Measurements from ENCODE around the gene TMOD3. TPM values are rescaled to one million over a fixed set of nuclear protein-coding genes. Genes with fewer than 3 reads are reported as not detected.

Gene TMOD3
- total RNA-seq, 2 donors from 2014 or later: 53.9 to 56.3 TPM

GRCh38 chr15:51846066-51846462, 16.6 kb downstream of the TMOD3 start:
- Mint-ChIP-seq H3K9me3 (no peaks in the 10 kb centered on the region), H3K27ac (no peak overlapping the region), H3K36me3 (peaks cover 0 to 14% of the 10 kb centered on the region in 2 donors)
- DNase-seq (ENCODE audit: low spot score in 2 of 2) (no peak), ATAC-seq (peak in 1 of 2 donors; percentile 6)

DNA sequence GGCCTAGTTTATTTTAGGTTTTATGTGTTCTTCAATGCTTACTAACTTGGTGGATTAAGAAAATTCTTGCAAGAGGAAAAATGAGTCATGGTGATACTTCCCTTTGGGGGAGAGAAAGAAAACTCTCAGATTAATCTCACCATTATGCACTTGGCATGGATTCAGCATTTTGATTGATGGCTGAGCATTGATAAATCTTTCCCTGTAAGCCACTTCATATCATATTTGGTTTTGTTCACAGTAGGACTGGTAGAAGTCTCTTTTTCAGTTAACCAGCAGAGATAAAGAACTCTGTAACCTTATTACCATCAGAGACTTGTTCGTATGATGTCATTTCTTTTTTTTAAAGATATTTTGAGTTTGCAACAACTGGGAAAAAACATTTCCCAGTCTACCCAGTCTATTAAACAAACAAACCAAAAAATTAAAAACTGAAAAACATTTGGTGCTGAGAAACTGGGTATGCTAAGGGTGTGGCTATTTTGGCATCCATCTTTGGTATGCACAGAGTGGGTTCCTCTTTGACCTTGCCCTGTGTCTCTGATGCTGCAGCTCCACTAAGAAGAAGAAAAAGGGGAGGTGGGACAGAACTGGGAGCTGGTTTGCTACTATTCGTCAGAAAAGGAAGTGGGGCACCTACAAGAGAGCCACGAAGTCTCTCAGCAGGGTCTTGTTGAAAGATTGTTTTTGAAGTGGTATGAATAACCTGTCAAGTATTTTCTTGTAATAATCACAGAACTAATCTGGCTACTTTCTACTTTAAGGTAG, 17.2 kb downstream of the TMOD3 start:
- peak; percentile 43 to 66 for ATAC-seq
- H3K9me3 Mint-ChIP-seq: no peaks in the 10 kb centered on the region

DNA sequence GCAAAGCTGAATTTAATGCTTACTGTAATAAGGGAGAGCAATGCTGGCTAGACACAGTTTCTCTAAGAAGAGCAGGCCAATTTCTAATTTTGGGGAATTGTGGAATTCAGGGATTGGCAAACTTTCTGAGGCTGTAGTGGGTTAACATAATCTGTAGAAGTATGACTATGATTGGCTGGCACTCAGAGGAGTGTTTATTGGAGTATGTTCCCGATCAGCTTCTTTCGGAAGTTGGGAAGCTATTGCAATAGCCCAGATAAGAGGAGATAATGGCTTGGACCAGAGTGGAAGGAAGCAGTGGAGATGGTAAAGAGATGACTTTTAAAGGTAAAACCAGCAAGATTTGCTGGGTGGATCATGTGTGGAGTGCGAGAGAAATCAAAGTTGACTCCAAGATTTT, 19.4 kb downstream of the TMOD3 start:
- ATAC-seq (no peak), DNase-seq (ENCODE audit: low spot score in 2 of 2) (no peak)
- H3K36me3 Mint-ChIP-seq: peaks cover 0 to 14% of the 10 kb centered on the region in 2 donors
- no peaks in the 10 kb centered on the region for H3K9me3 Mint-ChIP-seq
- H3K27ac Mint-ChIP-seq: no peak overlapping the region

More for the DNA sequence above, 17.2 kb downstream of the TMOD3 start:
- DNase-seq (ENCODE audit: low spot score in 2 of 2): no peak
- peaks cover 0 to 14% of the 10 kb centered on the region in 2 donors for H3K36me3 Mint-ChIP-seq
- peak overlapping the region in 1 of 2 donors; percentile 46 for H3K27ac Mint-ChIP-seq

DNA sequence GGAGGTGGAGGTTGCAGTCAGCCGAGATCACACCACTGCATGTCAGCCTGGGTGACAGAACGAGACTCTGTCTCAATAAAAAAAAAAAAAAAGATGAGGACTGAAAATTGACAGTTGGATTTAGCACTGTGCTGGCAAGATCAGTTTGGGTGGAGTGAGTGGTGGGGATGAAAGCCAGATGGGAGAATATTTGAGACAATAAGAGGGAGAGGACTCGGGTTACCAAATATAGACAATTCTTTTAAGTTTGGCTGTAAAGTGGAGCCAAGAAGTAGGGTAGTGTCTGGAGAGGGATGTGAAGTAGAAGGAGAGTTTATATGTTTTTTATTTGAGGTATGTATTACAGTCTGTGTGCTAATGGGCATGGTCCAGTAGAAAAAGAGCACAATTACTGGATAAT, 20.4 kb downstream of the TMOD3 start:
- Mint-ChIP-seq H3K36me3 (peaks cover 0 to 14% of the 10 kb centered on the region in 2 donors), H3K27ac (no peak overlapping the region), H3K9me3 (no peaks in the 10 kb centered on the region)
- ATAC-seq (no peak), DNase-seq (ENCODE audit: low spot score in 2 of 2) (no peak)

DNA sequence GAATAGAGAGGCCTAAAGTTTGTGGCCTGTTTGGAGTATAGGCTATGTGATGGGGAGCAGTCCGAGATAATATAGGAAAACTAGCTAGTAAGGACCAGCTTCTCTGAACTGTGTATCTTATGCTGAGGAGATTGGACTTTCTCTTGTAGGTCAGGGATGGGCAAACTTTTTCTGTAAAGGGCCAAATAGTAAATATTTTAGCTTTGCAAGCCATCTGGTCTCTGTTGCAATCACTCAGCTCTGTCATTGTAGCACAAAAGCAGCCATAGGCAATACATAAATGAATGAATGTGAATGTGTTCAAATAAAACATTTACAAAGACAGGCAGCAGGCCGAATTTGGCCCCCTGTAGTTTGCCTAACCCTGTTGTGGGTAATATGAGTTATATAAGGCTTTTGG, 24.5 kb downstream of the TMOD3 start:
- no peak for ATAC-seq
- H3K9me3 Mint-ChIP-seq: peaks cover 0 to under 1% of the 10 kb centered on the region in 2 donors
- no peak overlapping the region for H3K27ac Mint-ChIP-seq
- DNase-seq (ENCODE audit: low spot score in 2 of 2): no peak
- H3K36me3 Mint-ChIP-seq: peaks cover under 1 to 6% of the 10 kb centered on the region in 2 donors

- Mint-ChIP-seq H3K36me3 (peaks cover 4 to 15% of the 10 kb centered on the region in 2 donors), H3K27ac (no peak overlapping the region), H3K9me3 (peaks cover 0 to 3% of the 10 kb centered on the region in 2 donors)
- no peak for ATAC-seq
- DNase-seq (ENCODE audit: low spot score in 2 of 2): no peak
Measured at GRCh38 chr15:51855612-51856011, 26.2 kb downstream of the TMOD3 start.

- ATAC-seq (no peak), DNase-seq (ENCODE audit: low spot score in 2 of 2) (no peak)
- no peak overlapping the region for H3K27ac Mint-ChIP-seq
- H3K9me3 Mint-ChIP-seq: peaks cover 0 to 3% of the 10 kb centered on the region in 2 donors
- H3K36me3 Mint-ChIP-seq: peaks cover 4 to 20% of the 10 kb centered on the region in 2 donors
Measured at GRCh38 chr15:51856714-51857380, 27.4 kb downstream of the TMOD3 start.

DNA sequence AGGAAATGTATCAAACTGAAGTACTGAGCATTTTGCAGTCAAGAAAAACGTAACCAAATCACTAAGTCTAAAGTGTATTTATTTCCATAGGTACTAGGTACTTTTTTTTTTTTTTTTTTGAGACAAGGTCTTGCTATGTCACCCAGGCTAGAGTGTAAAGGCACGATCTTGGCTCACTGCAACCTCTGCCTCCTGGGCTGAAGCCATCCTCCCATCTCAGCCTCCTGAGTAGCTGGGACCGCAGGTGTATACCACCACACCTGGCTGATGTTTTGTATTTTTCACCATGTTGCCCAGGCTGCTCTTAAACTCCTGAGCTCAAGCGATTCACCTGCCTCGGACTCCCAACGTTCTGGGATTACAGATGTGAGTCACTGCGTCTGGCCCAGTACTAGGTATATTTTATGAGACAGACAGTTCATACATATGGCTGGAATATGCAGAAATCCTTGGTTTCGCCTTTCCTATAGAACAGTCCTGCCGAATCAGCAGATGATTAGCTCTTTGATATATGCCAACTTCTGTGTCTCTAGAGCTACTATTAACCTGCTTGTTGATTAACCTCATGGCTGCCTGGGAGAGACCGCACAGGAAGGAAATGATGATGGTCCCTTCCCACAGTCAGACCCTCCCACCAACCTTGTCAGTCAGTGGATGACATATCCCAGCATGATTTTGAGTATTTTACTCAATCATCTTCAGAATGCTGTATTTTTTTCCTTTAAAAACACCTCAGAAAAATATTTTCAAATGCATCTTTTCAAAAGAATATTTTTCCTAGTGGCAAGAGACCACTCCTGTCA, 32.3 kb downstream of the TMOD3 start:
- Mint-ChIP-seq H3K9me3 (peaks cover 0 to 3% of the 10 kb centered on the region in 2 donors), H3K36me3 (peaks cover 20 to 40% of the 10 kb centered on the region in 2 donors), H3K27ac (peak overlapping the region; percentile 88 to 92)
- peak; percentile 57 to 78 for ATAC-seq
- peak in 1 of 2 donors; percentile 23 for DNase-seq (ENCODE audit: low spot score in 2 of 2)

DNA sequence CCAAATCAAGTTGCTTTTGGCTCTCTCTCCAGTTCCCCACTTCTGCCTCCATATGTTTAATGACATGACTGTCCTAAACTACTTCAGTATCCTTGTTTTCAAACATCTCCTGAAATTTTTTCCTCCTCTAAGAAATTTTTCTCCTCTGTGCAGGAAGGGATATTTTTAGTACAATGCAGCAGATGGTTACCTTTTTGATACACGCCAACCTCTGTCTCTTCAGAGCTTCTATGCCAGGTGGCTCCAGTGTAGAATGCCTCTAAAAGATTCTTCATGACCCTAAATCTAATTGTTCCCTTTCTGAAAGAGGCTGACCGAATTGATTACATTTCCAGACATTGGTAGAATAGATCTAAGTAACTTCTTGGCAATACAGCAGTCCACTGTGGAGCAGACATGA, 33.7 kb downstream of the TMOD3 start:
- H3K36me3 Mint-ChIP-seq: peaks cover 20 to 43% of the 10 kb centered on the region in 2 donors
- peak overlapping the region; percentile 7 to 88 for H3K27ac Mint-ChIP-seq
- no peak for ATAC-seq
- DNase-seq (ENCODE audit: low spot score in 2 of 2): no peak
- peaks cover 0 to 3% of the 10 kb centered on the region in 2 donors for H3K9me3 Mint-ChIP-seq

DNA sequence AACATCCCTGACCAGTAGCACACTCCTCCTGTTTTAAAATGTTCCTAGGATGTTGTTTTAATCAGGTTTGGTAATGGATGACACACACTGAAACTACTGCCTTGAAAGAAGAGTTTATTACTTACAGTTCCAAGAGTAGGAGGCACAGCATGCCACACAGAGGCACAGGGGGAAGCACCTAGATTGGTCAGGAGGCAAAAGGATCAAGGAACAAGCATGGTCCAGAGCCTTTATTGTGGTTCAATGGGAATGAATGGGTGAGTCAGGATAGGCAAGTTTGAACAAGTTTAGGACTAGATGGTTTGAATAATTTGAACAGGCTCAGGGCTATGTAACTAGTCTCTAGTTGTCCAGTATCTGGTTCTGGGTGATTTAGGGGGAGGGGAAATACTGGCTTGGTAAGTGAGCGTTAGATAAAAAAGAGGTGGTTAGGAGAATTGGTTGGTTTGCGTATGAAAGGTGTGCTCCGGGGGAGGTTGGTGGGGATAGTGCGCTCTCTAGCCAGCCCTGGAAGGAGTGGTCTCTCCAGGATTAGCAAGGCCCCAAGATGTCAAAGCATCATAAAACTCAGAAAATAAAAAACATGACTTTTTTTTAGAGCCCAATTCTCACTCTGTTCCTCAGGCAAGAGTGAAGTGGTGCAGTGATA, 35.1 kb downstream of the TMOD3 start:
- Mint-ChIP-seq H3K27ac (peak overlapping the region; percentile 25 to 88), H3K36me3 (peaks cover 21 to 44% of the 10 kb centered on the region in 2 donors), H3K9me3 (no peaks in the 10 kb centered on the region)
- peak; percentile 82 to 94 for ATAC-seq
- DNase-seq (ENCODE audit: low spot score in 2 of 2): peak; percentile 33 to 65

GRCh38 chr15:51865317-51865716, 35.9 kb downstream of the TMOD3 start:
- H3K27ac Mint-ChIP-seq: peak overlapping the region in 1 of 2 donors; percentile 88
- DNase-seq (ENCODE audit: low spot score in 2 of 2) (no peak), ATAC-seq (no peak)
- H3K36me3 Mint-ChIP-seq: peaks cover 26 to 41% of the 10 kb centered on the region in 2 donors
- no peaks in the 10 kb centered on the region for H3K9me3 Mint-ChIP-seq

DNA sequence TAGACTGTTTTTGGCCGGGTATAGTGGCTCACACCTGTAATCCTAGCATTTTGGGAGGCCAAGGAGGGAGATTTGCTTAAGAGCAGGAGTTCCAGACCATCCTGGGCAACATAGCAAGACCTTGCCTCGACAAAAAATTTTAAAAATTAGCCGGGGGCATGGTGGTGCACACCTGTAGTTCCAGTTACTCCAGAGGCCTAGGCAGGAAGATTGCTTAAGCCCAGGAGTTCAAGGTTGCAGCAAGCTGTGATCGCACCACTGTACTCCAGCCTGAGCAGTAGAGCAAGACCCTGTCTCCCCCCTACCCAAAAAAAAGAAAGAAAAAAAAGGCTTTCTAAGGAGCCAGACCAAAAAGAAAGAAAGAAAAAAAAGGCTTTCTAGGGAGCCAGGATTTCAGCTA, 36.7 kb downstream of the TMOD3 start:
- peaks cover 30 to 44% of the 10 kb centered on the region in 2 donors for H3K36me3 Mint-ChIP-seq

GRCh38 chr15:51866751-51867150, 37.3 kb downstream of the TMOD3 start:
- DNase-seq (ENCODE audit: low spot score in 2 of 2): no peak
- Mint-ChIP-seq H3K9me3 (no peaks in the 10 kb centered on the region), H3K36me3 (peaks cover 34 to 47% of the 10 kb centered on the region in 2 donors), H3K27ac (peak overlapping the region; percentile 2 to 20)
- ATAC-seq: no peak

More for the DNA sequence above, 36.7 kb downstream of the TMOD3 start:
- peak overlapping the region in 1 of 2 donors; percentile 20 for H3K27ac Mint-ChIP-seq
- ATAC-seq (no peak), DNase-seq (ENCODE audit: low spot score in 2 of 2) (no peak)
- H3K9me3 Mint-ChIP-seq: no peaks in the 10 kb centered on the region

- DNase-seq (ENCODE audit: low spot score in 2 of 2) (no peak), ATAC-seq (no peak)
- no peak overlapping the region for H3K27ac Mint-ChIP-seq
- H3K36me3 Mint-ChIP-seq: peaks cover 26 to 36% of the 10 kb centered on the region in 2 donors
- no peaks in the 10 kb centered on the region for H3K9me3 Mint-ChIP-seq
Measured at GRCh38 chr15:51869060-51869421, 39.6 kb downstream of the TMOD3 start.

GRCh38 chr15:51870774-51871173, 41.3 kb downstream of the TMOD3 start:
- no peak overlapping the region for H3K27ac Mint-ChIP-seq
- H3K36me3 Mint-ChIP-seq: peaks cover 23 to 36% of the 10 kb centered on the region in 2 donors
- no peak for ATAC-seq
- DNase-seq (ENCODE audit: low spot score in 2 of 2): no peak
- no peaks in the 10 kb centered on the region for H3K9me3 Mint-ChIP-seq

All from activated naive CD4-positive, alpha-beta T cell treated with anti-CD3 and anti-CD28 coated beads, Interleukin-2, amount 50 U/mL, for 72 hours (primary cell).